ENCODE results near the gene FTO.

- no peak for TF ChIP-seq EZH2 (IDR thresholded peaks at IDR 0.05; ENCODE audit: borderline replicate concordance, low read length)
- TF ChIP-seq, protein P1, sequence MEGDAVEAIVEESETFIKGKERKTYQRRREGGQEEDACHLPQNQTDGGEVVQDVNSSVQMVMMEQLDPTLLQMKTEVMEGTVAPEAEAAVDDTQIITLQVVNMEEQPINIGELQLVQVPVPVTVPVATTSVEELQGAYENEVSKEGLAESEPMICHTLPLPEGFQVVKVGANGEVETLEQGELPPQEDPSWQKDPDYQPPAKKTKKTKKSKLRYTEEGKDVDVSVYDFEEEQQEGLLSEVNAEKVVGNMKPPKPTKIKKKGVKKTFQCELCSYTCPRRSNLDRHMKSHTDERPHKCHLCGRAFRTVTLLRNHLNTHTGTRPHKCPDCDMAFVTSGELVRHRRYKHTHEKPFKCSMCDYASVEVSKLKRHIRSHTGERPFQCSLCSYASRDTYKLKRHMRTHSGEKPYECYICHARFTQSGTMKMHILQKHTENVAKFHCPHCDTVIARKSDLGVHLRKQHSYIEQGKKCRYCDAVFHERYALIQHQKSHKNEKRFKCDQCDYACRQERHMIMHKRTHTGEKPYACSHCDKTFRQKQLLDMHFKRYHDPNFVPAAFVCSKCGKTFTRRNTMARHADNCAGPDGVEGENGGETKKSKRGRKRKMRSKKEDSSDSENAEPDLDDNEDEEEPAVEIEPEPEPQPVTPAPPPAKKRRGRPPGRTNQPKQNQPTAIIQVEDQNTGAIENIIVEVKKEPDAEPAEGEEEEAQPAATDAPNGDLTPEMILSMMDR (conservative IDR thresholded peaks at IDR 0.05 in 1 of 2, IDR thresholded peaks at IDR 0.05 in 1 of 2; ENCODE audit: extremely low read depth in 1 of 2, insufficient read depth in 1 of 2, low read depth in 1 of 2, low read length in 2 of 2) = no peak
Measured at GRCh38 chr16:53910990-53911389, 207.0 kb downstream of the FTO start.

Data from mammary epithelial cell (primary cell).